BLaER1 treated with 17β-estradiol and CSF1 and Interleukin-3, amounts not matched to agents 10 nM and 100 nM (cell line): Measurements from ENCODE around the gene BGN.

Source experiments
- H3K27ac ChIP-seq, 11 experiments: shearing (Covaris generic); formaldehyde crosslinking; 2 replicates each; pipeline ENCODE4 v1.8.1; 2022
- H3K27me3 ChIP-seq, 11 experiments: shearing (Covaris generic); formaldehyde crosslinking; 2 replicates each; pipeline ENCODE4 v1.8.1; 2022
- H3K36me3 ChIP-seq, 11 experiments: shearing (Covaris generic); formaldehyde crosslinking; 2 replicates each; pipeline ENCODE4 v1.8.1; 2022
- H3K4me1 ChIP-seq, 10 experiments: shearing (Covaris generic); formaldehyde crosslinking; 2 replicates each; pipeline ENCODE4 v1.8.1; 2022
- H3K4me2 ChIP-seq, 11 experiments: shearing (Covaris generic); formaldehyde crosslinking; 2 replicates each; pipeline ENCODE4 v1.8.1; 2022
- H3K4me3 ChIP-seq, 10 experiments: shearing (Covaris generic); formaldehyde crosslinking; 2 replicates each; pipeline ENCODE4 v1.8.1; 2022
- H3K9ac ChIP-seq, 11 experiments: shearing (Covaris generic); formaldehyde crosslinking; 2 replicates each; pipeline ENCODE4 v1.8.1; 2022
- H3K9me3 ChIP-seq, 11 experiments: shearing (Covaris generic); formaldehyde crosslinking; replicated peaks in 1 of 11; 2 replicates each; pipeline ENCODE4 v1.8.1; 2022
- H4K20me1 ChIP-seq, 11 experiments: shearing (Covaris generic); formaldehyde crosslinking; 2 replicates each; pipeline ENCODE4 v1.8.1; 2022
- Cebpa-rat ChIP-seq, 11 experiments: shearing (Covaris generic); IDR thresholded peaks; 2 replicates each; pipeline ENCODE4 v1.8.1; 2022

Gene BGN

DNA sequence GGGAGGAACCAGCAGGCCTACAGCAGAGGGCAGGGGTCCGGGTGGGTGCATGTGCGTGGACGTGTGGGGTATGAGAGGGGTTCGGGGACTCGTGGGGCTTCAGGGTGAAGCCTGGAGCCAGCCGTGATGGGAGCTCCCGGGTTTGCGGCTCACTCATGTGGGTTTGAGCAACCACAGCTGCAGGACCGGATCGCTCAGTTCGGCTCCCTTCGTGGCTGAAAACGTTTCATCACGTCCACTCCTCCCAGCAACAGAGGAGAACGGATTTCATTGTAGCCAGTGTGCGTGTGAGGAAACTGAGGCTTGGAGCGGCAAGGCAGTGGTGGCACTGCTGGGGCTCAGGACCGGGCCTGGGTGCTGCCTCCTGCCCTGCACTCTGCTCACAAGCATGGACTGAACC lies 10.6 kb downstream of the BGN start:
- peaks cover 0 to 53% (median 26%) of the 10 kb centered on the region in 10 experiments; a peak in 16 of 20 replicates for H3K4me1 ChIP-seq
- H3K4me2 ChIP-seq: no peak overlapping the region
- H3K27ac ChIP-seq: no peak overlapping the region
- H3K27me3 ChIP-seq: peaks cover 0 to 45% (median 10%) of the 10 kb centered on the region in 11 experiments; a peak in 11 of 22 replicates
- no peak overlapping the region for H3K4me3 ChIP-seq
- H4K20me1 ChIP-seq: peaks cover 0 to 31% (median 0%) of the 10 kb centered on the region in 11 experiments; a peak in 6 of 22 replicates
- no peak overlapping the region for H3K9ac ChIP-seq
- TF ChIP-seq Cebpa-rat (IDR thresholded peaks at IDR 0.05): no peak
- peaks cover 0 to 33% (median 11%) of the 10 kb centered on the region in 11 experiments; a peak in 9 of 22 replicates for H3K9me3 ChIP-seq
- no peaks in the 10 kb centered on the region for H3K36me3 ChIP-seq

- Histone ChIP-seq H3K4me3 (no peak overlapping the region), H3K9ac (peak overlapping the region in 6 of 11 experiments; percentile 28 to 69 (median 48); a peak in 10 of 22 replicates), H4K20me1 (peaks cover 0 to 45% (median 0%) of the 10 kb centered on the region in 11 experiments; a peak in 7 of 22 replicates), H3K9me3 (peaks cover 0 to 21% (median 4%) of the 10 kb centered on the region in 11 experiments; a peak in 8 of 22 replicates), H3K27ac (peak overlapping the region in 6 of 11 experiments; percentile 41 to 75 (median 65); a peak in 11 of 22 replicates), H3K4me1 (peaks cover 0 to 72% (median 29%) of the 10 kb centered on the region in 10 experiments; a peak in 16 of 20 replicates), H3K36me3 (no peaks in the 10 kb centered on the region), H3K4me2 (peak overlapping the region; percentile 41 to 79 (median 72)), H3K27me3 (peaks cover 0 to 56% (median 17%) of the 10 kb centered on the region in 11 experiments; a peak in 11 of 22 replicates)
- no peak for TF ChIP-seq Cebpa-rat (IDR thresholded peaks at IDR 0.05)
Measured at GRCh38 chrX:153507484-153508178, 12.9 kb downstream of the BGN start.

- Histone ChIP-seq H3K27me3 (peaks cover 0 to 57% (median 17%) of the 10 kb centered on the region in 11 experiments; a peak in 12 of 22 replicates), H3K4me2 (peak overlapping the region in 4 of 11 experiments; percentile 72 to 79 (median 76); a peak in 7 of 22 replicates), H3K9me3 (peaks cover 0 to 6% (median 0%) of the 10 kb centered on the region in 11 experiments; a peak in 6 of 22 replicates), H3K9ac (no peak overlapping the region), H3K27ac (peak overlapping the region in 3 of 11 experiments; percentile 62 to 75 (median 75); a peak in 3 of 22 replicates), H3K4me1 (peaks cover 0 to 63% (median 29%) of the 10 kb centered on the region in 10 experiments; a peak in 16 of 20 replicates), H4K20me1 (peaks cover 0 to 53% (median 0%) of the 10 kb centered on the region in 11 experiments; a peak in 8 of 22 replicates), H3K4me3 (no peak overlapping the region), H3K36me3 (no peaks in the 10 kb centered on the region)
- TF ChIP-seq Cebpa-rat (IDR thresholded peaks at IDR 0.05): no peak
Measured at GRCh38 chrX:153509592-153509991, 14.8 kb downstream of the BGN start.

GRCh38 chrX:153510383-153510782 lies 15.6 kb downstream of the BGN start:
- no peak overlapping the region for H3K27ac ChIP-seq
- H3K4me2 ChIP-seq: 0 out of 22 replicates have a peak overlapping the region, but pooled peaks of 2 of the 11 experiments have one; percentile 8 to 29
- H3K36me3 ChIP-seq: no peaks in the 10 kb centered on the region
- TF ChIP-seq Cebpa-rat (IDR thresholded peaks at IDR 0.05): no peak
- peaks cover 5 to 62% (median 24%) of the 10 kb centered on the region in 11 experiments; a peak in 17 of 22 replicates for H3K27me3 ChIP-seq
- peaks cover 0 to 59% (median 0%) of the 10 kb centered on the region in 11 experiments; a peak in 9 of 22 replicates for H4K20me1 ChIP-seq
- no peak overlapping the region for H3K9ac ChIP-seq
- H3K9me3 ChIP-seq: peaks cover 0 to 3% (median 0%) of the 10 kb centered on the region in 11 experiments; a peak in 5 of 22 replicates
- no peak overlapping the region for H3K4me3 ChIP-seq
- peaks cover 0 to 69% (median 29%) of the 10 kb centered on the region in 10 experiments; a peak in 16 of 20 replicates for H3K4me1 ChIP-seq

- Histone ChIP-seq H3K27ac (no peak overlapping the region), H3K9me3 (peaks cover 0 to 3% (median 0%) of the 10 kb centered on the region in 11 experiments; a peak in 6 of 22 replicates), H3K4me1 (peaks cover 0 to 72% (median 35%) of the 10 kb centered on the region in 10 experiments; a peak in 16 of 20 replicates), H4K20me1 (peaks cover 0 to 66% (median 0%) of the 10 kb centered on the region in 11 experiments; a peak in 9 of 22 replicates), H3K9ac (no peak overlapping the region; a peak in 1 of 22 replicates), H3K4me2 (peak overlapping the region in 4 of 11 experiments; percentile 3 to 30 (median 28); a peak in 6 of 22 replicates), H3K36me3 (no peaks in the 10 kb centered on the region), H3K4me3 (no peak overlapping the region), H3K27me3 (peaks cover 16 to 68% (median 31%) of the 10 kb centered on the region in 11 experiments)
- no peak for TF ChIP-seq Cebpa-rat (IDR thresholded peaks at IDR 0.05)
Measured at GRCh38 chrX:153511784-153512500, 17.2 kb downstream of the BGN start.

DNA sequence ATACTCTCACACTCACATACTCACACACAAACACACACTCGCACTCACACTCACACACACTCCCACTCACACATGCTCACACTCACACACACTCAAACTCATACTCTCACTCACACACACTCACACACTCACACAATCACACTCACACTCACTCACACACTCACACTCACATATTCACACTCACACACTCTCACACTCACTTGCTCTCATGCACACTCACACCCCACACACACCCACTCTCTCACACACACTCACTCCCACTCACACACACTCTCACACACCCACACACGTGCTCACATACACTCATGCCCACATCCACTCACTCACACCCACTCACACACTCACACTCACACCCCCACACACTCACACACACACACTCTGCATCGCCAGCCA lies 17.7 kb downstream of the BGN start:
- no peak overlapping the region for H3K9ac ChIP-seq
- H4K20me1 ChIP-seq: peaks cover 0 to 66% (median 0%) of the 10 kb centered on the region in 11 experiments; a peak in 8 of 22 replicates
- H3K27me3 ChIP-seq: peaks cover 22 to 70% (median 34%) of the 10 kb centered on the region in 11 experiments
- H3K27ac ChIP-seq: no peak overlapping the region
- no peak overlapping the region for H3K4me3 ChIP-seq
- no peaks in the 10 kb centered on the region for H3K36me3 ChIP-seq
- peaks cover 0 to 69% (median 32%) of the 10 kb centered on the region in 10 experiments; a peak in 16 of 20 replicates for H3K4me1 ChIP-seq
- peak overlapping the region in 1 of 11 experiments; percentile 30; a peak in 1 of 22 replicates for H3K4me2 ChIP-seq
- H3K9me3 ChIP-seq: peaks cover 0 to 3% (median 0%) of the 10 kb centered on the region in 11 experiments; a peak in 6 of 22 replicates
- no peak for TF ChIP-seq Cebpa-rat (IDR thresholded peaks at IDR 0.05)

- Histone ChIP-seq H4K20me1 (peaks cover 0 to 65% (median 0%) of the 10 kb centered on the region in 11 experiments; a peak in 8 of 22 replicates), H3K27ac (no peak overlapping the region)
Measured at GRCh38 chrX:153513265-153513664, 18.5 kb downstream of the BGN start.

GRCh38 chrX:153514259-153514658 lies 19.5 kb downstream of the BGN start:
- peaks cover 0 to 3% (median 0%) of the 10 kb centered on the region in 11 experiments; a peak in 5 of 22 replicates for H3K9me3 ChIP-seq
- TF ChIP-seq Cebpa-rat (IDR thresholded peaks at IDR 0.05): no peak

More at GRCh38 chrX:153513265-153513664, 18.5 kb downstream of the BGN start:
- no peak for TF ChIP-seq Cebpa-rat (IDR thresholded peaks at IDR 0.05)
- Histone ChIP-seq H3K9ac (no peak overlapping the region), H3K4me1 (peaks cover 0 to 61% (median 25%) of the 10 kb centered on the region in 10 experiments; a peak in 16 of 20 replicates), H3K9me3 (peaks cover 0 to 3% (median 0%) of the 10 kb centered on the region in 11 experiments; a peak in 5 of 22 replicates), H3K4me3 (no peak overlapping the region), H3K4me2 (no peak overlapping the region), H3K36me3 (no peaks in the 10 kb centered on the region), H3K27me3 (peaks cover 29 to 78% (median 39%) of the 10 kb centered on the region in 11 experiments)

More at GRCh38 chrX:153514259-153514658, 19.5 kb downstream of the BGN start:
- Histone ChIP-seq H4K20me1 (peaks cover 0 to 68% (median 0%) of the 10 kb centered on the region in 11 experiments; a peak in 8 of 22 replicates), H3K27me3 (peaks cover 39 to 78% (median 48%) of the 10 kb centered on the region in 11 experiments), H3K27ac (no peak overlapping the region), H3K4me3 (no peak overlapping the region), H3K9ac (no peak overlapping the region), H3K4me1 (peaks cover 0 to 51% (median 16%) of the 10 kb centered on the region in 10 experiments; a peak in 12 of 20 replicates), H3K4me2 (no peak overlapping the region), H3K36me3 (no peaks in the 10 kb centered on the region)
